RWPE1 (cell line): Measurements from ENCODE around the gene FRAS1.
"Not testable (repeated sequence)": the region's sequence is repeated elsewhere in the genome, so short reads cannot be mapped to it uniquely, and the experiment has no call there.

ENCODE experiments used
- CTCF ChIA-PET: fragments of 350-600 bp; sonication (Branson Sonifier 250); formaldehyde crosslinking; extraction: SDS; loops from one replicate; lab custom pipeline; 2021; lab: Yijun Ruan, JAX
- POLR2A ChIA-PET: fragments of 400-600 bp; formaldehyde crosslinking; extraction: SDS; loops from one replicate; lab custom pipeline; 2020; ENCODE audit warnings: antibody characterized with exemption; ENCODE audit not compliant: low non-redundant PET; lab: Yijun Ruan, JAX
- DNase-seq: peaks from one replicate; pipeline ENCODE4 v3.0.0; 2012; ENCODE audit warnings: low spot score
- H3K27ac ChIP-seq: fragments of 450-650 bp; 2 replicates; pipeline ENCODE4 v1.5.1; 2017
- TF ChIP-seq, protein P1 (sequence below): fragments of 450-650 bp; conservative IDR thresholded peaks from 2 replicates; pipeline ENCODE4 v1.5.1; 2017; ENCODE audit warnings: low read depth, mild to moderate bottlenecking

Gene FRAS1

GRCh38 chr4:78482281-78482680, 425.2 kb downstream of the FRAS1 start:
- ChIA-PET CTCF (no interaction called here), POLR2A (no interaction called here)
- TF ChIP-seq, protein P1, sequence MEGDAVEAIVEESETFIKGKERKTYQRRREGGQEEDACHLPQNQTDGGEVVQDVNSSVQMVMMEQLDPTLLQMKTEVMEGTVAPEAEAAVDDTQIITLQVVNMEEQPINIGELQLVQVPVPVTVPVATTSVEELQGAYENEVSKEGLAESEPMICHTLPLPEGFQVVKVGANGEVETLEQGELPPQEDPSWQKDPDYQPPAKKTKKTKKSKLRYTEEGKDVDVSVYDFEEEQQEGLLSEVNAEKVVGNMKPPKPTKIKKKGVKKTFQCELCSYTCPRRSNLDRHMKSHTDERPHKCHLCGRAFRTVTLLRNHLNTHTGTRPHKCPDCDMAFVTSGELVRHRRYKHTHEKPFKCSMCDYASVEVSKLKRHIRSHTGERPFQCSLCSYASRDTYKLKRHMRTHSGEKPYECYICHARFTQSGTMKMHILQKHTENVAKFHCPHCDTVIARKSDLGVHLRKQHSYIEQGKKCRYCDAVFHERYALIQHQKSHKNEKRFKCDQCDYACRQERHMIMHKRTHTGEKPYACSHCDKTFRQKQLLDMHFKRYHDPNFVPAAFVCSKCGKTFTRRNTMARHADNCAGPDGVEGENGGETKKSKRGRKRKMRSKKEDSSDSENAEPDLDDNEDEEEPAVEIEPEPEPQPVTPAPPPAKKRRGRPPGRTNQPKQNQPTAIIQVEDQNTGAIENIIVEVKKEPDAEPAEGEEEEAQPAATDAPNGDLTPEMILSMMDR = no peak

GRCh38 chr4:78483811-78484210, 426.7 kb downstream of the FRAS1 start:
- DNase-seq = no peak
- ChIA-PET POLR2A (no interaction called here), CTCF (no interaction called here)
- TF ChIP-seq, protein P1 = no peak
- H3K27ac ChIP-seq = no peak overlapping the region

More at GRCh38 chr4:78482281-78482680, 425.2 kb downstream of the FRAS1 start:
- DNase-seq = no peak
- H3K27ac ChIP-seq = no peak overlapping the region

- ChIA-PET POLR2A (no interaction called here), CTCF (no interaction called here)
- H3K27ac ChIP-seq = no peak overlapping the region
- TF ChIP-seq, protein P1 = no peak
- DNase-seq = no peak
Measured at GRCh38 chr4:78484574-78484973, 427.5 kb downstream of the FRAS1 start.

- CTCF ChIA-PET = no interaction called here
- no peak overlapping the region for H3K27ac ChIP-seq
- POLR2A ChIA-PET = no interaction called here
- TF ChIP-seq, protein P1 = no peak
- no peak for DNase-seq
Measured at GRCh38 chr4:78493731-78494130, 436.6 kb downstream of the FRAS1 start.

- POLR2A ChIA-PET = no interaction called here
- CTCF ChIA-PET = no interaction called here
- no peak for DNase-seq
- H3K27ac ChIP-seq = no peak overlapping the region
- TF ChIP-seq, protein P1 = no peak
Measured at GRCh38 chr4:78496021-78496643, 439.0 kb downstream of the FRAS1 start.

GRCh38 chr4:78506260-78506659, 449.1 kb downstream of the FRAS1 start:
- H3K27ac ChIP-seq, DNase-seq, POLR2A ChIA-PET, CTCF ChIA-PET: not testable (repeated sequence)

DNA sequence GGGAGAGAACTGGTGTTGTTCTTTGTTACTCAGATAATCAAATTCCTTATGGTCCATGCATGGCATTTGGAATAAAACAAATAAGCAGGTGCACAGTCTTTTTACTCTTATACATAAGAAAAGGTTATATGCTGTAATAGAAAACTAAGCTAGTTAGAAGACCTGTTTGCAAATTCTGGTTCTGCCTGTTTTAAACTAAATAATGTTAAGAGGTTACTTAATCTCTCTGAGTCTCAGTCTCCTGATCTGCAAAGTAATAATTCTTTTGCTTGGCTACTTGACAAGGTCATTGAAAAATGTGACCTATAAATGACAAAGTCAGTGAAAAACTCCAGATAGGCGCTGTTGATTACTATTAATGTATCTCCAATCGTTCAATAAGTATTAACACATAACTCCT, 451.9 kb downstream of the FRAS1 start:
- ChIA-PET POLR2A (no interaction called here), CTCF (no interaction called here)
- DNase-seq = no peak
- TF ChIP-seq, protein P1 = no peak
- no peak overlapping the region for H3K27ac ChIP-seq
